ENCODE results near the gene ALOX5AP.

The ALOX5AP gene

GRCh38 chr13:30714629-30715371 lies 20.5 kb upstream of the ALOX5AP start:
- DNase-seq (ENCODE audit: low spot score), result no peak

DNA sequence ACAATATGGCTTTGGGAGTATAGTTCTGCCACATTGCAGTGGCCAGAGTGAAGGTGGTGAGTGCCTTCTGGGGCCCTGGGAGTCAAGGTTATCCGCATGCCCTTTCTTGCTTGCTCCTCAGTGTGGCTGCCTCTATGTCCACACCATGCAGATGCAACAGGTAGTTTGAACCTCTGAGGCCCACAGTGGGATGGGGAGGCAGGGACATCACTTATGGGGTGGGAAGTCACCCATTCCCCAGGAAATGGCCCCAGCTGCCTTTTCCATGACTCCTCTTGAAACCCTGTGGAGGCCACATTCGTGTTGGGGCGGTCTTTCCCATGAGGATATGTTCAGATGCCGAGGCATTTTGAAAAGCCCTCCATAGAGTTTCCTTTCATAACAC lies 20.0 kb upstream of the ALOX5AP start:
- no peak for DNase-seq (ENCODE audit: low spot score)

GRCh38 chr13:30715837-30716236 lies 19.5 kb upstream of the ALOX5AP start:
- DNase-seq (ENCODE audit: low spot score), result no peak

GRCh38 chr13:30718661-30719524 lies 16.4 kb upstream of the ALOX5AP start:
- peak; percentile 94 for DNase-seq (ENCODE audit: low spot score)

DNA sequence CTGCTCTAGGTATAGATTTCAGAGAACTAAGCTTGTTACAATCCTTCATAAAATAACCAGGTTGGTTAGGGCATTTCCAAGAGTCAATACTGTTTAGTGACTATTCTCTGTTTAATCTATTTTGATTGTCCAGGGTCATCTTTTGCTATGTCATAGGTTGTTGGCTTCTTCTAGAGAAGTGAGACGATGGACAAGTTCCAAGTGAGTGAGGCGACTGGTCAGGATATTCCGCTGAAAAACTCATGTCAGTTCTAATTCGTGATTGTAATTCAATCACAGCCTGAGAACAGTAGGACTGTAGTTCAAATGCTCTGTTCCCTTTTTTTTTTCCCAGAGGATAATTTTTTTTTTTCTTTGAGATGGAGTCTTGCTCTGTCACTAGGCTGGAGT lies 15.8 kb upstream of the ALOX5AP start:
- no peak for DNase-seq (ENCODE audit: low spot score)

GRCh38 chr13:30720172-30720869 lies 15.0 kb upstream of the ALOX5AP start:
- no peak for DNase-seq (ENCODE audit: low spot score)

GRCh38 chr13:30721936-30722335 lies 13.4 kb upstream of the ALOX5AP start:
- DNase-seq (ENCODE audit: low spot score), result no peak

DNA sequence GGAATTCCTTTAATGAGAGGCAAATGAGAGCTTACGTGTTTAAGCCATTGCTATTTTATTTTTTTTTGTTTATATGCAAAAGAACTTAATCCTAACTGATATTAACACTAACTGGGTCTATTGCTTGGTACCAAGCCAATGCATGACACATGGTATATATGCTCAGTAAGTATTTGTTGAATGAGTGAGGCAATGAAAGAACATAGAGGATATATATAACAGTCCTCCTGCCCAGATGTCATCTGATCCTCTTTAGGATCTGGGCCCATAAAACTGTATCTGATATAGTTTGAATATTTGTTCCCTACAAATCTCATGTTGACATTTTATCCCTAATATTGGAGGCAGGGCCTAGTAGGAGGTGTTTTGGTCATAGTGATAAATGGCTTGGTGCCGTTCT lies 13.0 kb upstream of the ALOX5AP start:
- DNase-seq (ENCODE audit: low spot score), result no peak

DNA sequence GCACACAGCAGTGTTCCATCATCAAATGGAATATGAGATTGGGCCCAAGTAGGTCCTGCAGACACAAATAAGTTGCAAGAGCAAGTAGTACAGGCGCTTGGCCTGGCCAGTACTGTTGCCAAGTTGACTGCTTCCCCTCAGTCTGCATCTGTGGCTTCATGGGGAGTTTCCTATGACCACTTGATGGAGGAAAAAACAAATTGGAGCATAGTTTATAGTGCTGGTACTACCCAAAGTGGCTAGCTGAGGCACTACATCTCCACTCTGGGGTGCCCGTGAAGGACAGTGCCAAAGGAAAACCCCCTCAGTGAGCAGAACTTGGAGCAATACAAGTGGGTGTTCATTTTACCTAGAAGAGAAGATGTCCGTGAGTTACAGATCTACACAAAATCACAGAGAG lies 10.6 kb upstream of the ALOX5AP start:
- DNase-seq (ENCODE audit: low spot score), result no peak

GRCh38 chr13:30725326-30726085 lies 9.8 kb upstream of the ALOX5AP start:
- no peak for DNase-seq (ENCODE audit: low spot score)

DNA sequence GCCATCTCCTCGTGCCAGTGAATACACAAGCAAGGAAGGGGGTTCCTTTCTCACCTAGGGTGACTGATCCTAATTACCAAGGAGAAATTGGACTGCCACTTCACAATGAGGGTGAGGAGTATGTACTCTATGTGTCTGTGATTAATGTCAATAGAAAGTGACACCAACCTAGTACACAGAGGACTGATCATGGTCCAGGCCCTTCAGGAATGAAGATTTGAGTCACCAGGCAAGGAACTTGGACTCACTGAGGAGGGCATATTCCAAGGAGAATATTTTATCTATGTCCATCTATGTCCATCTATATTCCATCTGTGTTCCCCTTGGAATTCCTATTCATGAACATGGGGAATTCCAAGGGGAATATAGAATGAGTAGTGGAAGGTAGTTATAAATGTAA lies 9.2 kb upstream of the ALOX5AP start:
- DNase-seq (ENCODE audit: low spot score), result peak; percentile 68

- DNase-seq (ENCODE audit: low spot score), result no peak
These were observed 7.6 kb upstream of the ALOX5AP start for GRCh38 chr13:30727491-30728355.

- no peak for DNase-seq (ENCODE audit: low spot score)
These were observed 5.5 kb upstream of the ALOX5AP start for GRCh38 chr13:30729801-30730200.

DNA sequence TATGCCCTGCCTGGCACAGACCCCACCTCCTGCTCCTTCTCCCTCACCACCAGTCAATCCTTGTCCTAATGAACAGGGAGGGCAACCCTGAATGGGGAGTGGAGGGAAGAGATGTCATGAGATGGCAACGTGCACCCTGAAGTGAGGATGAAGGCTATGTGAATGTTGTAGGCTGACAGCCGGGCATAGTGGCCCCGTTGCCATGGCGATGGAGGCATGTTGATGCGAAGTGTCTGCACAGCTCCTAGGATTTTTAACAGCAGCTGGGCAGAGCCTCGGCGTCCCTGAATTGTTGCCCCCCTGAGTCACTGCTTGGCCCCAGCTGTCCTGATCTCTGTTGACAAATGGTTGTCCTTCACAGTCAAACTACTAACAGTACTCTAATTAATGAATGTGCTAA lies 4.8 kb upstream of the ALOX5AP start:
- no peak for DNase-seq (ENCODE audit: low spot score)

- no peak for DNase-seq (ENCODE audit: low spot score)
These were observed 3.8 kb upstream of the ALOX5AP start for GRCh38 chr13:30731361-30732045.

GRCh38 chr13:30732046-30732390 lies 3.3 kb upstream of the ALOX5AP start:
- no peak for DNase-seq (ENCODE audit: low spot score)

- peak; percentile 95 for DNase-seq (ENCODE audit: low spot score)
These were observed 904 bp upstream of the ALOX5AP start for GRCh38 chr13:30734439-30734838.

DNA sequence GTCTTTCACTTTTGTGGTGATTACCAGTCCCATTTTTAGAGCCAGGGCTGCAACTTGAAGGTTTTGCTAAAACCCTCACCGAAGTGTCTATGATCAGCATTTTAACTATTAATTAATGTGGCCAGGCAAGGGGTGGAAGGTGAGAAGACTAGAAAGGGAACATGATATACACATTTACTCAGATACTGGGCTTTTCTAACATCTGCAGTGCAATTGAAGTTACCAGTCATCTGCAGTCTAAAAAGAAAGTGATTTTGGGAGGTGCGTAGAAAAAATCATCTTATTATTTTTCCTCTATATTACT lies 481 bp downstream of the ALOX5AP start:
- DNase-seq (ENCODE audit: low spot score), result no peak

- DNase-seq (ENCODE audit: low spot score), result no peak
These were observed 1.3 kb downstream of the ALOX5AP start for GRCh38 chr13:30736461-30737320.

All from kidney tubule cell (primary cell).